Nephron (organoid): ENCODE results near the gene GALNT14.

Experiments used
- H3K27ac Mint-ChIP-seq, 3 experiments: 2 replicates each; pipeline ENCODE4 v1.8.0; 2020; ENCODE audit warnings: mixed read lengths in 3 of 3, mild to moderate bottlenecking in 2 of 3, moderate library complexity in 1 of 3
- H3K27me3 Mint-ChIP-seq: 2 replicates; pipeline ENCODE4 v1.8.0; 2021; ENCODE audit warnings: low read depth, mild to moderate bottlenecking, moderate library complexity, mixed read lengths
- H3K36me3 Mint-ChIP-seq: 2 replicates; pipeline ENCODE4 v1.8.0; 2020; ENCODE audit warnings: low read depth, mixed read lengths
- H3K4me1 Mint-ChIP-seq: 2 replicates; pipeline ENCODE4 v1.8.0; 2020; ENCODE audit warnings: mixed read lengths
- H3K4me3 Mint-ChIP-seq, 3 experiments: 2 replicates each; pipeline ENCODE4 v1.8.0; 2020; ENCODE audit warnings: mild to moderate bottlenecking in 3 of 3, mixed read lengths in 3 of 3, moderate library complexity in 2 of 3
- H3K9me3 Mint-ChIP-seq: 2 replicates; pipeline ENCODE4 v1.8.0; 2020; ENCODE audit warnings: mixed read lengths
- CTCF ChIP-seq, 3 experiments: fragments of 200-600 bp; sonication (generic); IDR thresholded peaks; one replicate each; pipeline ENCODE4 v1.5.0; 2021; ENCODE audit warnings: antibody characterized with exemption in 3 of 3; ENCODE audit not compliant: unreplicated experiment in 3 of 3

The GALNT14 gene

GRCh38 chr2:31148514-31148913, 10.3 kb upstream of the GALNT14 start:
- Mint-ChIP-seq H3K27ac (no peak overlapping the region), H3K27me3 (peaks cover 34% of the 10 kb centered on the region), H3K4me3 (no peak overlapping the region), H3K4me1 (no peaks in the 10 kb centered on the region), H3K9me3 (no peaks in the 10 kb centered on the region), H3K36me3 (no peaks in the 10 kb centered on the region)
- TF ChIP-seq CTCF (IDR thresholded peaks at IDR 0.05; ENCODE audit: unreplicated experiment in 3 of 3) = no peak

GRCh38 chr2:31147645-31148044, 9.4 kb upstream of the GALNT14 start:
- H3K4me1 Mint-ChIP-seq = no peaks in the 10 kb centered on the region
- H3K36me3 Mint-ChIP-seq = no peaks in the 10 kb centered on the region
- H3K27ac Mint-ChIP-seq = no peak overlapping the region
- peaks cover 42% of the 10 kb centered on the region for H3K27me3 Mint-ChIP-seq
- no peak for TF ChIP-seq CTCF (IDR thresholded peaks at IDR 0.05; ENCODE audit: unreplicated experiment in 3 of 3)
- no peaks in the 10 kb centered on the region for H3K9me3 Mint-ChIP-seq
- no peak overlapping the region for H3K4me3 Mint-ChIP-seq

GRCh38 chr2:31142110-31142509, 3.9 kb upstream of the GALNT14 start:
- Mint-ChIP-seq H3K27ac (no peak overlapping the region), H3K36me3 (no peaks in the 10 kb centered on the region), H3K27me3 (peaks cover 74% of the 10 kb centered on the region), H3K4me1 (peaks cover 2% of the 10 kb centered on the region), H3K9me3 (peaks cover under 1% of the 10 kb centered on the region), H3K4me3 (no peak overlapping the region)
- no peak for TF ChIP-seq CTCF (IDR thresholded peaks at IDR 0.05; ENCODE audit: unreplicated experiment in 3 of 3)

- peak overlapping the region in 1 of 3 experiments; percentile 28 for H3K4me3 Mint-ChIP-seq
- no peak for TF ChIP-seq CTCF (IDR thresholded peaks at IDR 0.05; ENCODE audit: unreplicated experiment in 3 of 3)
- H3K27me3 Mint-ChIP-seq = peaks cover 80% of the 10 kb centered on the region
- H3K27ac Mint-ChIP-seq = no peak overlapping the region
- H3K36me3 Mint-ChIP-seq = no peaks in the 10 kb centered on the region
- peaks cover 5% of the 10 kb centered on the region for H3K9me3 Mint-ChIP-seq
- H3K4me1 Mint-ChIP-seq = peaks cover 7% of the 10 kb centered on the region
These were observed 3.3 kb upstream of the GALNT14 start for GRCh38 chr2:31141443-31142085.

GRCh38 chr2:31140151-31140550, 1.9 kb upstream of the GALNT14 start:
- Mint-ChIP-seq H3K27ac (no peak overlapping the region), H3K36me3 (no peaks in the 10 kb centered on the region)
- TF ChIP-seq CTCF (IDR thresholded peaks at IDR 0.05; ENCODE audit: unreplicated experiment in 3 of 3) = no peak

GRCh38 chr2:31139671-31140070, 1.4 kb upstream of the GALNT14 start:
- Mint-ChIP-seq H3K4me3 (no peak overlapping the region), H3K27ac (no peak overlapping the region), H3K4me1 (peaks cover 16% of the 10 kb centered on the region), H3K9me3 (peaks cover 5% of the 10 kb centered on the region), H3K27me3 (peaks cover 95% of the 10 kb centered on the region), H3K36me3 (no peaks in the 10 kb centered on the region)
- TF ChIP-seq CTCF (IDR thresholded peaks at IDR 0.05; ENCODE audit: unreplicated experiment in 3 of 3) = no peak

More at GRCh38 chr2:31140151-31140550, 1.9 kb upstream of the GALNT14 start:
- peaks cover 5% of the 10 kb centered on the region for H3K9me3 Mint-ChIP-seq
- H3K4me1 Mint-ChIP-seq = peaks cover 16% of the 10 kb centered on the region
- no peak overlapping the region for H3K4me3 Mint-ChIP-seq
- peaks cover 94% of the 10 kb centered on the region for H3K27me3 Mint-ChIP-seq
